HG02973 (cell line): Measurements from ENCODE around the gene NPTXR.
"Not testable (repeated sequence)": the region's sequence is repeated elsewhere in the genome, so short reads cannot be mapped to it uniquely, and the experiment has no call there.

Source experiments
- ATAC-seq: cut with Tn5 transposase; IDR thresholded peaks from one replicate; pipeline ENCODE4 v1.9.1; 2021; ENCODE audit warnings: moderate library complexity; ENCODE audit not compliant: unreplicated experiment

NPTXR gene

DNA sequence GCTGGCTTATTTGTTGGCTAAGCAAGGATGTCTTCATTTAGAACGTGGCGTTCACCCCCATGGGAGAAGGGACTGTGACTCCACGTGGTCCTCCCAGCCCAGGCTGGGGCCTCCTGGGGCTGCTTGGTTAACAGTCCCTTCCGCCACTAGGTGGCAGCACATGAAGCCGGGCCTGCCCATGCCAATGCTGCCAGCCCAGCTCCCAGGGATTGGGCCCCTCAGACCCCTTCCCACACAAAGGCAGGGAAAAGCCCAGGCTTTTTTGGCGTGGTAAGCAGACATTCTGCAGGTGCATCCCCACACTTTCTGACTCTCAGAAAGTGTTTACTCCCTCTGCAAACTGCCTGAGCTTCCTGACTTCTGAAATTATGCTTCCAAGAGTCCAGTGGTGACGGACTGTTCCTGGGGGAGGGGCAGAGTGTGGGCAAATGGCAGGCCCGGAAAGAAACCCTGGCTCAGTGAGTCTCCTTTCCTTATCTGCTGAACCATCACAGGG, 25.1 kb upstream of the NPTXR start:
- no peak for ATAC-seq

DNA sequence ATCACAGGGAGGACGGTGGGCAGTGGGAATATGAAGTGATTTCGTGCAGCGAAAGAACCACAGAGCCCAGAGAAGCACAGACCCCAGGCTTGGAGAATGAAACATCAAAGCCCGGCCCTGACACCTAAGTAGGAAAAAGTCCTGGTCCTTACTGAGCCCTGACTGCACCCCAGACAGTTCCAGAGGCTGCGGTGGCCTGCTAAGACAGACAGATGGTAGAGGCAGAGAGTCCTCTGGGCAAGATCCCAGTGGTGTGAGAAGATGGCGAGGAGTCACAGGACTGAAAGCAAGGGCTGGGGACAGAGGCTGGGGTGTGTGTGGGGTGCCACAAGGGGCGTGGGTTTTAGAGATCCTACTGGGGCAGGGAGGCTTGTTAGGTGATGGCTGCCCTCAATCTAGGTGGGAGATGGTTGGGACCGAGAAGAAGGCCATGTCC, 24.5 kb upstream of the NPTXR start:
- no peak for ATAC-seq

DNA sequence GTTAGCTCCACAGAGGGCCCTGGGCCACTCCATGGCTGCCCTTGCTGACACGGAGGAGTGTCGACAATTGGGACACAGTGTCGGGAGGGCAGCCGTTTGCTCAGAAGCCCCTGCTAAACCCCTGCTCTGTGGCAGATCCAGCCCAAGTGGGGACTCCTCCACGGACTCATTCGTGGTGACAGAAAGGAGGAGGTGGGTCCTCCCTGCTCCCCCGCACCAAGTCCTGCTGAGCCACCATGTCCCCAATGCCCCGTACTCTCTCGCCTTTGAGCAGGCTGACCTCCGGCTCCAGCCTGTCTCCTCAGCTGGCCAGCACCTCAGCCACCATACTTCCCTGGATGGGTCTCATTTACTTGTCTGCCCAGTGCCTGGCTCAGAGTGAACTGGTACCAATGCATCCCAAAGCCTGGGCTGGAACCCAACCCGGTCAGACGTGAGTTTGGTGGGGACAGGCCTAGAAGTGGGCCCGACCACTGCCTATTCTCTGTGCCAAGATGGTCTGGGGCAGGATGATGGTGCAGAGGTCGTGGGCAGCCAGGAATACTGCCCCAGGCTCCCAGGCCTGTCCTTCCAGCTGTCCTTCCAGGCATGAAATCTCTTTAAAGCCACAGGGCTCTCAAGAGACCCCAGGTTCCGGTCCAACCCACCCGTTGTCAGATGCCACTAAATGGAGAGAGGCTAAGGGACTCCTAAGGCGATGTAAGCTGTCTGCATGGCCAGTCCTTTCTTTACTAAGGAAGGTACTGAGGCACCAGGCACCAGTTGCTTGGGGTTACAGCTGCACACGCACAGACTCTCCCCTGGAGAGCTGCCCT, 23.9 kb upstream of the NPTXR start:
- no peak for ATAC-seq

GRCh38 chr22:38867124-38867455, 23.3 kb upstream of the NPTXR start:
- ATAC-seq, result no peak

- ATAC-seq, result no peak
Measured at GRCh38 chr22:38866399-38867123, 22.7 kb upstream of the NPTXR start.

DNA sequence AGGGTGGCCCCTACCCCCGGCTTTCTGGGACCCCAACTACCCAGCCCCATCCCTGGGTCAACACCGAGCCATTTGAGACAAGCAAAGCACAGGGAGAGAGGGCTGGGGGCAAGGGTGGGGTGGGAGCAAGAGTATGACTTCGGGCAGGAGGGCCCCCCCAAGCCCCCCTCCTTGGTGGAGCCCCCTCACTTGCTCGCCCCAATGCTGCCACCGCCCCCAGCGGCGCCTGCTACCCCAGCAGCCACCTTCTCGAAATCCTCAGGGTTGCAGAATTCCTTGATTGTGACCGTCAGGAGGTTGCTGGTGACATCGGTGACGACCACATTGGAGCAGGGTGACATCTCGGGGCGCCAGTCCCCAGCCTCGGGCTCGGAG, 22.2 kb upstream of the NPTXR start:
- ATAC-seq, result no peak

DNA sequence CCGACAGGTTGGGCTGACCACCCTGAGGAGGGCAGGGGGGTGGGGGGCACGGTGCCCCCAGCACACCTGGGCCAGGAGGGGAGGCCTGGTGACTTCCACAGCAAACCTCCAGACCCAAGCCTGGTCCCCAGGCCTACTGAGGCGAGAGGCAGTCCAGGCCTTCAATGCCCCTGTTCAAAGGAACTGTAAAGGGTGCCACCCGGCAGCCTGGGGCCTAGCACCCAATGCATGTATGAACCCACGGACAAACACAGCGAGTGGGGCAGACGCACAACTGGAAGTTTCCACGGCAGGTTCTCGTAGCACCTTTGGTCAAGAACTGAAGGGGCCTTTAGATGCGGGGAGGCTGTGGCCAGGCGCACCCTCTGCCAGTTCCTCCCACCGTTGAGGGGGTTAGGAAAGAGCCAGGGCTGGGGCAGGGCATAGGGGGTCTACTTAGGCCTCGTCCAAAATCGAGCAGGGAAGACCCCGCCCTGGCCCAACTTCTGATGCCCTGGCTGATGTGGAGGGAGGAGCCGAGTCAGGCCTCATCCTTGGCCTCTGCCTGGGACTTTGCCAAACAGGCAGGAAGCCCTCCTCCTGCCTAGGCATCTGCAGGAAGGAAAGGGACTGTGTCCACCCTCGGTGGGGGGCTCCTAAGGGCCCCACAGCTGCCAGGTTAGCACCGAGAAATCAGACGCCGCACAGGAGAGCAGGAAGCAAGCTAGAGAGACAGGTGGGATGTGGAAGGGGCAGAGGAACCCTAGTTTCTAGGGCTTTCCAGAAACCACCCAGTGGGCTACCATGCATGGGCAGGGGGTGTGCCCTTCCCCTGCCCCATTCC, 21.6 kb upstream of the NPTXR start:
- ATAC-seq, result no peak

GRCh38 chr22:38864361-38865191, 20.7 kb upstream of the NPTXR start:
- ATAC-seq, result no peak

DNA sequence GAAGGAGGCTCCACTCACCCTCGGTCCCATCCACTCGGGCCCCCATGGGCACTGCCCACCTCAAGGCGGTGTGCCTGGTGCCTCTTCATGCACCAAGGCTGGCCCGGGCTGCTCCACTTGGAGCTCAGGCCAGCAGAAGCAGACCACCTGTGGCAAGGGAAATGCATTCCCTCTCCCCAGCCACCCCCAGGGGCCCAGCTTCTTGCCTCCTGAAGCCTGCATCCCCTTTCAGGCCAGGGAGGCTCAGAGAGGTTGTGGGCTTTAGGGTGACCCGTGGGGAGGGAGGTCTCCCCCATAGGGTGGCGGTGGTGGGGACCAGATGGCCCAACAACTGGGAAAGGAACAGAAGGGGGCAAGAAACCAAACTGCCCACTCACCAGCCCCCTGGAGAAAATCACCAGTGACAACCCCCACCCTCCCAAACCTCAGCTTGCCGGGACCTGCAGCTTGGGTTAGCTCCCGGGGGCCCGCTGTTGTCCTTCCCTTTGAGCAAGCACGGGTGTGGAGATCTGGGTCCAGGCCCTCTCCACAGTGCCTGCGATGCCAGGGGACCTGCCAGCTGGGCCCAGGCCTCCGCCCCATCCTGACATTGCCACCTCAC, 19.8 kb upstream of the NPTXR start:
- no peak for ATAC-seq

GRCh38 chr22:38862375-38863329, 18.8 kb upstream of the NPTXR start:
- no peak for ATAC-seq

DNA sequence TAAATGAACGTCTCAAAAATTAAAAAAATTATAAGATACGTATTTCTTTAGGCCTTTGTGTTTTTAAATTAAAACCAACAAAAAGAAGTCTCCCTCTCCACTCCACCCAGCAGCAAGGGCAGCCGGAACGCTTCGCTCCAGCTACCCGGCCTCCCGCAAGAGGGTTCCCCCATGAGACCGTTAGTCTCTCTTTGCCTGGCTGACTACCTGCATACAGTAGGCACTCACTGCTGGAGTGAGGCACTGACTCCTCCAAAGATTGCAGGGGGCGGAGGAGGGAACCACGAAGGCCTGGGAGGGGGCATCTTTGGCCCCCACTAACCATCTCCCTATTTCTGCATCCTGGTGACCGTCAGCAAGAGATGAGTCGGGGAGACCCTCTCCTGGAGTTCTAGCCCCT, 18.1 kb upstream of the NPTXR start:
- ATAC-seq, result no peak

DNA sequence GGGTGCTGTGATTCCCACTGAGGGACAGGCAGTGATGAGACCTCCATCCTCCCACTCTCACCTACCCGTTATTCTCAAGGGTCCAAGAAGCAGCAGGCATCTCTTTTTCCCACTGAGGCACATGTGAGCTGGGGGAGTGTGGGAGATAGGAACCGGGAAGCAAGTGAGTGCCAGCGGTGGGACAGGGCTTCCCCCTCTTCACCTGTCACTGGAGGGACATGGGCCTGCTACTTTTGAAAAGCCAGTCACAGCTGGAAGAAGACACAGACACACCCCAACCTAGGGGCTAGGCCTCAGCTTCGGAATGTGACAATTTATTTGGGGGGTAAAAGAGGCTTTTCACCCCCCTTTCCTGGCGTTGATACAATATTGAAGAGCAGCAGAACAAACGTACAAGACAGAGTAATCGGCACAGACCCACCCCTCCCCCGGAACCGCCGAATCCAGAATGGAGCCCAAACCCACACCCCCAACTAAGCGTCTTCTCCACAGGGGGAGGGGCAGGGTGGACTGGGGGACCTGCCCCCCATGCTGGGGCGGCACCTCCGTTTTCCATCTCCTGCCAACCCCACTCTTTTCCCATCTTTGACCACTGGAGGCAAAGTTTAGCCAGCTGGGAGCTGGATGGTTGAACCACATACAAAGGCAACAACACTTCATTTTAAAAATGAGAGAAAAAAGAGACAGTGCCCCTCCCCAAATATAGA, 17.5 kb upstream of the NPTXR start:
- ATAC-seq, result no peak

DNA sequence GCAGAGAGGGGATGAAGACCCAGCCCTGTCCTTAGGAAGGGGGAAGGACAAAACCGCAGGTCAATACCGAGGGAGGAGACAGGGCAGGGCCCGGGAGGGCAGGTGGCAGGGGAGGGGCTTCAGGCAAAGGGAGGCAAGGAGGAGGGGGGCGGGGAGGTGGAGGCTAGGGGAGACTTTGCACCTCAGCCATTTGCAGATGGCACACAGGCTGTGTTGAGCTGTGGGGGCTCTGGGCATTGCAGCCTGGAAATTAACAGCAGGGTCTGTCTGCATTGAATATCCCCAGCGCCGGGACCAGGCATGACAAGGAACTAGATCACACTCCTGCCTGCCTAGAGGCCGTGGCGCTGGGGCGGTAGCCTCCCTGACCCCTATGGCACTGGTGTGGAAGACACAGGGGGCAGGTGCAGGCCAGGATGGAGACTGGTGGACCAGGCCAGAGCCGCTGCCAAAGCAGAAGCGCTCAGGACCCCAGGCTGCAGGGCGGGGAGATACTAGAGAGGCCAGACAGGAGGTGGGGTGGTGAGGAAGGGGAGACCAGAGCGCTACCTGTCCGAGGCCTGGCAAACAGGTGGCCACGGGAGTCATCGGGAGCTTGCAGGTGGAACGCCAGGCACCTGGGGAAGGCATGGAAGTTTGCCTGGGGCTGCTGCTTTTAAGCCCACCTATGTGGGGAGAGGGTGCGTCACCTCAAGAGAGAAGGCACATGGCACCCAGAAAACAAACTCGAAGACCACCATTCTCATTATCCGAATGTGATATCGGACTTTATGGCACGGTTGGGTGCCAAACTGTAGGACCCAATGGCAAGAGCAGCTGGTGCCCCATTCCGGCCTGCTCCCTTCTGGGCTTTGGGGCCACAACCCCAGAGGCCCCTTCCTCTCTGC, 16.7 kb upstream of the NPTXR start:
- ATAC-seq, result no peak

DNA sequence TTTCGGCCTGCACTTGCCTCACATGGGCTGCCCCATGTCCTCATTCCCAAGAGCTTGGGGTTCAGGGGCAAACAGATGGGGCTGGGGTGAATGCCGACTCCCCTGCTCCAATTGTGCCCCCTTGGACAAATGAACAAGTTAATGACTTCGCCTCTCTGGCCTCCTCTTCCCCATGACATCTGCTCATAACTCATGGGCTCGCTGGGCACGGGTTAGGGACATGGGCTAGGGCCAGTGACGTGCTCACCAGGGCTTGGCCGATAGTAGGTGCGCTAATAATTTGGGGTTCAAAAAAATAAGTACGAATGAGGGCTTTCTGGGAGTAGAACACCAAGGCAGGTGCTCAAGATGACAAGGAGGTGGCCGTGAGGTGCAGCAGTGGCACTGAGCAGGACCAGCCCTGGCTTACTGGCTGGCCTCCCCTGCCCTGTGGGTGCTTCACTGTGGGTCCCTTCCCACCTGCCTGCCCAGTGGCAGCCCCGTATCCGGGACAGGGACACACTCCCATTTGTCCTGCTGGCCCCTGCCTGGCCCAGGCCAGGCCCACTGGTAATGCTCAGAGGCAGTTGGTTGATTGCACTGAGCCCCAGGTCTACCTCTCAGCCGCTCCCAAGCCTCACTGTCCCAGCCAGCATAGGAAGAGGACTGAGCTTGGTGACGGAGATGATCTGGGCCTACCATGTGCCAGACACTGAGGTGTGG, 15.9 kb upstream of the NPTXR start:
- no peak for ATAC-seq

GRCh38 chr22:38858492-38858891, 14.7 kb upstream of the NPTXR start:
- no peak for ATAC-seq

DNA sequence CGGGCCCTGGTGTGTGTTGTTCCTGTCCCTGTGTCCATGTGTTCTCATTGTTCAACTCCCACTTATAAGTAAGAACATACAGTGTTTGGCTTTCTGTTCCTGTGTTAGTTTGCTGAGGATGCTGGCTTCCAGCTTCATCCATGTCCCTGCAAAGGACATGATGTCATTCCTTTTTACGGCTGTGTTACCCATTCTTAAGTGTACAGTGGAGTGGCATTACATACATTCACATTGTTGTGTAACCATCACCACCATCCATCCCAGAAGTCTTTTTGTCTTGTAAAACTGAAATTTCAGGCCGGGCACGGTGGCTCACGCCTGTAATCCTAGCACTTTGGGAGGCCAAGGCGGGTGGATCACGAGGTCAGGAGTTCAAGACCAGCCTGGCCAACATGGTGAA, 10.6 kb upstream of the NPTXR start:
- ATAC-seq, result not testable (repeated sequence)

DNA sequence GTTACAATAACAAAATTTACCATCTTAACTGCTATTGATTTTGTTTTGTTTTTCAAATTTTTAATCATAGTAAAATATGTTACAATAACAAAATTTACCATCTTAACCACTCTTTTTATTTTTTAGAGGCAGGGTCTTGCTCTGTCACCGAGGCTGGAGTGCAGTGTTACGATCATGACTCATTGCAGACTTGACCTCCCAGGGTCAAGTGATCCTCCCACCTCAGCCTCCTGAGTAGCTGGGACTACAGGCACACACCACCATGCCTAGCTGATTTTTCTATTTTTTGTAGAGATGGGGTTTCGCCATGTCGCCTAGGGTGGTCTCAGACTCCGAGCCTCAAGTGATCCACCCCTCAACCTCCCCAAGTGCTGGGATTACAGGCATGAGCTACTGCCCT, 10.1 kb upstream of the NPTXR start:
- not testable (repeated sequence) for ATAC-seq
